H9 (cell line): ENCODE results near the gene RUNX1. TPM values are rescaled to one million over a fixed set of nuclear protein-coding genes. Genes with fewer than 3 reads are reported as not detected.

Experiments
- DNase-seq: peaks from one replicate; pipeline ENCODE4 v3.0.0-alpha.2; 2017
- H2AFZ ChIP-seq: one replicate; pipeline ENCODE4 v1.6.1; 2013; ENCODE audit warnings: mild to moderate bottlenecking, low read length, control low read depth, moderate library complexity
- H2AK5ac ChIP-seq: 2 replicates; pipeline ENCODE4 v1.6.1; 2013; ENCODE audit warnings: low read length, control low read depth, mixed read lengths; ENCODE audit not compliant: insufficient read length
- H2BK120ac ChIP-seq: one replicate; pipeline ENCODE4 v1.6.1; 2013; ENCODE audit warnings: low read depth, mild to moderate bottlenecking, low read length, control low read depth, inconsistent platforms; ENCODE audit not compliant: poor library complexity, severe bottlenecking
- H2BK12ac ChIP-seq: 2 replicates; pipeline ENCODE4 v1.6.1; 2013; ENCODE audit warnings: low read length, control low read depth, mixed read lengths, low read depth; ENCODE audit not compliant: insufficient read length
- H2BK15ac ChIP-seq: 2 replicates; pipeline ENCODE4 v1.6.1; 2013; ENCODE audit warnings: low read depth, low read length, control low read depth
- H2BK20ac ChIP-seq: one replicate; pipeline ENCODE4 v1.6.1; 2013; ENCODE audit warnings: low read depth, mild to moderate bottlenecking, low read length, control low read depth, inconsistent platforms; ENCODE audit not compliant: poor library complexity, severe bottlenecking
- H2BK5ac ChIP-seq: 2 replicates; pipeline ENCODE4 v1.6.1; 2013; ENCODE audit warnings: low read length, control low read depth, mixed read lengths; ENCODE audit not compliant: insufficient read length
- H3K14ac ChIP-seq: 2 replicates; pipeline ENCODE4 v1.6.1; 2013; ENCODE audit warnings: low read length, control low read depth; ENCODE audit not compliant: insufficient read depth
- H3K18ac ChIP-seq: 2 replicates; pipeline ENCODE4 v1.6.1; 2013; ENCODE audit warnings: low read depth, mild to moderate bottlenecking, mixed read lengths, low read length, control low read depth; ENCODE audit not compliant: insufficient read length
- H3K23ac ChIP-seq: 2 replicates; pipeline ENCODE4 v1.6.1; 2013; ENCODE audit warnings: low read length, control low read depth, mixed read lengths, low read depth; ENCODE audit not compliant: insufficient read length
- H3K23me2 ChIP-seq: 2 replicates; pipeline ENCODE4 v1.6.1; 2013; ENCODE audit warnings: low read depth, mild to moderate bottlenecking, mixed read lengths, low read length, control low read depth; ENCODE audit not compliant: insufficient read length, poor library complexity, severe bottlenecking
- H3K27ac ChIP-seq: 2 replicates; pipeline ENCODE4 v1.5.1; 2013; ENCODE audit warnings: low read length, control low read depth, mixed read lengths, low read depth; ENCODE audit not compliant: insufficient read length
- H3K27me3 ChIP-seq: 2 replicates; pipeline ENCODE4 v1.6.1; 2013; ENCODE audit warnings: low read length, control low read depth, inconsistent platforms; ENCODE audit not compliant: insufficient read depth
- H3K4ac ChIP-seq: 2 replicates; pipeline ENCODE4 v1.6.1; 2013; ENCODE audit warnings: low read depth, mild to moderate bottlenecking, control low read depth, inconsistent platforms, low read length, moderate library complexity
- H3K4me1 ChIP-seq: 2 replicates; pipeline ENCODE4 v1.6.1; 2013; ENCODE audit warnings: low read length, control low read depth, inconsistent platforms; ENCODE audit not compliant: insufficient read depth
- H3K4me2 ChIP-seq: 2 replicates; pipeline ENCODE4 v1.6.1; 2013; ENCODE audit warnings: low read length, control low read depth, mixed read lengths; ENCODE audit not compliant: insufficient read length, insufficient read depth
- H3K56ac ChIP-seq: 2 replicates; pipeline ENCODE4 v1.6.1; 2013; ENCODE audit warnings: low read depth, mild to moderate bottlenecking, mixed read lengths, low read length, control low read depth; ENCODE audit not compliant: insufficient read length
- H3K79me1 ChIP-seq: 2 replicates; pipeline ENCODE4 v1.6.1; 2013; ENCODE audit warnings: low read depth, mild to moderate bottlenecking, moderate library complexity, low read length, control low read depth, inconsistent platforms; ENCODE audit not compliant: insufficient read depth, poor library complexity, severe bottlenecking
- H3K79me2 ChIP-seq: 2 replicates; pipeline ENCODE4 v1.6.1; 2013; ENCODE audit warnings: low read length, control low read depth, inconsistent platforms; ENCODE audit not compliant: insufficient read depth
- H3K9ac ChIP-seq: 2 replicates; pipeline ENCODE4 v1.6.1; 2013; ENCODE audit warnings: low read length, control low read depth, mixed read lengths; ENCODE audit not compliant: insufficient read length; ENCODE audit errors: extremely low read depth
- H3K9me3 ChIP-seq: one replicate; pipeline ENCODE4 v1.6.1; 2013; ENCODE audit warnings: low read depth, low read length, inconsistent platforms; ENCODE audit not compliant: control insufficient read depth
- H3T11ph ChIP-seq: one replicate; pipeline ENCODE4 v1.6.1; 2013; ENCODE audit warnings: mild to moderate bottlenecking, low read length, control low read depth, inconsistent platforms
- H4K20me1 ChIP-seq: one replicate; pipeline ENCODE4 v1.6.1; 2013; ENCODE audit not compliant: control insufficient read depth, insufficient read length, insufficient read depth
- H4K5ac ChIP-seq: 2 replicates; pipeline ENCODE4 v1.6.1; 2013; ENCODE audit warnings: low read depth, mild to moderate bottlenecking, mixed read lengths, low read length, control low read depth; ENCODE audit not compliant: insufficient read length
- H4K8ac ChIP-seq: replicated peaks from 2 replicates; pipeline ENCODE4 v1.6.1; 2013; ENCODE audit warnings: low read length, control low read depth, mixed read lengths, low read depth; ENCODE audit not compliant: insufficient read length
- H4K91ac ChIP-seq: 2 replicates; pipeline ENCODE4 v1.6.1; 2013; ENCODE audit warnings: low read depth, mild to moderate bottlenecking, moderate library complexity, mixed read lengths, low read length, control low read depth; ENCODE audit not compliant: insufficient read length
- H3K27ac Mint-ChIP-seq, 3 experiments: 2 replicates in 2 of 3; 3 replicates in 1 of 3; pipeline ENCODE4 v1.8.0; 2020 to 2021; ENCODE audit warnings: mixed read lengths in 3 of 3, mild to moderate bottlenecking in 1 of 3, moderate library complexity in 1 of 3
- H3K27me3 Mint-ChIP-seq: 2 replicates; pipeline ENCODE4 v1.8.0; 2021; ENCODE audit warnings: low read depth, mild to moderate bottlenecking, moderate library complexity, mixed read lengths
- H3K36me3 Mint-ChIP-seq, 3 experiments: 2 replicates in 2 of 3; 3 replicates in 1 of 3; pipeline ENCODE4 v1.8.0; 2020 to 2021; ENCODE audit warnings: low read depth in 3 of 3, mixed read lengths in 3 of 3; ENCODE audit not compliant: insufficient read depth in 1 of 3
- H3K4me1 Mint-ChIP-seq, 2 experiments: 2 replicates each; pipeline ENCODE4 v1.8.0; 2020; ENCODE audit warnings: mixed read lengths in 2 of 2
- H3K4me3 Mint-ChIP-seq, 2 experiments: 2 replicates in 1 of 2; 3 replicates in 1 of 2; pipeline ENCODE4 v1.8.0; 2020 to 2021; ENCODE audit warnings: mild to moderate bottlenecking in 2 of 2, mixed read lengths in 2 of 2, moderate library complexity in 1 of 2
- H3K9me3 Mint-ChIP-seq, 2 experiments: 2 replicates in 1 of 2; 3 replicates in 1 of 2; pipeline ENCODE4 v1.8.0; 2020; ENCODE audit warnings: mild to moderate bottlenecking in 2 of 2, mixed read lengths in 2 of 2, moderate library complexity in 1 of 2
- CTCF ChIP-seq: fragments of 200-600 bp; sonication (generic); conservative IDR thresholded peaks from 3 replicates; pipeline ENCODE4 v1.8.0; 2021; ENCODE audit warnings: antibody characterized with exemption, mild to moderate bottlenecking
- WGBS: extraction: QIAGEN DNeasy Blood & Tissue Kit; methylation state at CpG from one replicate; pipeline ENCODE4 v1.1.7; 2013; ENCODE audit warnings: missing lambda C conversion rate, low lambda C conversion rate, mixed read lengths; ENCODE audit not compliant: insufficient read length; ENCODE audit errors: extremely low coverage; 5-methylcytosine and 5-hydroxymethylcytosine counted together
- total RNA-seq: library from RNA; stranded (reverse); gene quantifications from 2 replicates; pipeline ENCODE4 v1.2.1, GENCODE V29; 2021

The RUNX1 gene
- total RNA-seq, 1 experiment from 2014 or later = 0.72 TPM

- H3K4ac ChIP-seq = no peak overlapping the region
- WGBS = no CpG with 5 or more reads among the region's 11 CpGs
- no peak overlapping the region for H3K18ac ChIP-seq
- H3T11ph ChIP-seq = no peak overlapping the region
- no peak overlapping the region for H4K8ac ChIP-seq
- no peak overlapping the region for H3K4me2 ChIP-seq
- peaks cover 8% of the 10 kb centered on the region for H3K4me1 ChIP-seq
- no peak overlapping the region for H2BK5ac ChIP-seq
- H3K56ac ChIP-seq = no peak overlapping the region
- peak overlapping the region; percentile 12 for H2BK12ac ChIP-seq
- no peak overlapping the region for H2BK15ac ChIP-seq
- no peaks in the 10 kb centered on the region for H3K79me2 ChIP-seq
- TF ChIP-seq CTCF = no peak
- no peaks in the 10 kb centered on the region for H3K23me2 ChIP-seq
- no peak overlapping the region for H3K9ac ChIP-seq
- no peak overlapping the region for H3K27ac ChIP-seq
- no peaks in the 10 kb centered on the region for H4K20me1 ChIP-seq
- no peak overlapping the region for H3K23ac ChIP-seq
- no peaks in the 10 kb centered on the region for H3K9me3 ChIP-seq
- peaks cover 36 to 43% of the 10 kb centered on the region in 2 experiments for H3K4me1 Mint-ChIP-seq
- no peak overlapping the region for H4K5ac ChIP-seq
- peaks cover 13% of the 10 kb centered on the region for H3K27me3 Mint-ChIP-seq
- H4K91ac ChIP-seq = no peak overlapping the region
- no peak overlapping the region for H2AFZ ChIP-seq
- H3K4me3 Mint-ChIP-seq = no peak overlapping the region
- H3K36me3 Mint-ChIP-seq = no peaks in the 10 kb centered on the region
- no peak overlapping the region for H3K14ac ChIP-seq
- no peak overlapping the region for H2AK5ac ChIP-seq
- H3K27ac Mint-ChIP-seq = peak overlapping the region in 1 of 3 experiments; percentile 66; a peak in 2 of 7 replicates
- H2BK20ac ChIP-seq = no peak overlapping the region
- H3K79me1 ChIP-seq = no peaks in the 10 kb centered on the region
- no peak for DNase-seq
- no peak overlapping the region for H2BK120ac ChIP-seq
- no peaks in the 10 kb centered on the region for H3K27me3 ChIP-seq
- H3K9me3 Mint-ChIP-seq = no peaks in the 10 kb centered on the region
These were observed 214.1 kb downstream of the RUNX1 start for GRCh38 chr21:34834852-34835501.
